ENCODE results near the gene OSTN. TPM values are rescaled to one million over a fixed set of nuclear protein-coding genes. Genes with fewer than 3 reads are reported as not detected.

Gene OSTN
- total and polyA plus RNA-seq, 10 donors: 0.03 TPM; not detected in 9

GRCh38 chr3:191235331-191236314, 36.6 kb downstream of the OSTN start:
- DNase-seq: no peak
- Histone ChIP-seq H3K36me3 (no peaks in the 10 kb centered on the region), H3K9me3 (no peaks in the 10 kb centered on the region), H3K4me3 (no peak overlapping the region), H3K4me1 (peaks cover 0 to 12% (median 6%) of the 10 kb centered on the region in 6 donors), H3K27ac (no peak overlapping the region), H3K27me3 (replicated peaks in 1 of 7) (no peaks in the 10 kb centered on the region)
- intact Hi-C loops (cut with DNase I; ENCODE audit: low total_unique reads): no loop called here
- TF ChIP-seq CTCF (IDR thresholded peaks at IDR 0.05 in 8 of 11, conservative IDR thresholded peaks at IDR 0.05 in 3 of 11) (no peak), POLR2A (IDR thresholded peaks at IDR 0.05) (no peak), POLR2AphosphoS5 (IDR thresholded peaks at IDR 0.05) (no peak)
- WGBS, 5 donors: 58 to 70% (median 60%) methylated on average over 4 of the region's 4 CpGs

DNA sequence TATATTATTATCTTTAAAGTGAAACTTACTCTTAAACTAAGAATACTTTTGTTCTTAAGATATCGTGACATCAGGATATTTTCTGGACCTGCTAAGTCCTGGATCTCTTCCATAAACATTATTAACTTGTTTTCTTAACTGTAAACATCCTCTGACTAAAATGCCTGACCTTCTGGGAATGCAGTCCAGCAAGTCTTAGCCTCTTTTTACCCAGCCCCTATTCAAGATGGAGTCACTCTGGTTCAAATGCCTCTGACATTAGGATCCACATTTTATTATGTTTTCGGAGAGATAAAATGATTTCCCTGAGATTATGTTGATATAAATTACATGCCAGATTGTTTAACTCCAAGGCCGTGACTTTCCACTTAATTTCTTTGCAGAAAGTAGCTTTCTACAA, 37.6 kb downstream of the OSTN start:
- intact Hi-C loops (cut with DNase I; ENCODE audit: low total_unique reads): no loop called here

DNA sequence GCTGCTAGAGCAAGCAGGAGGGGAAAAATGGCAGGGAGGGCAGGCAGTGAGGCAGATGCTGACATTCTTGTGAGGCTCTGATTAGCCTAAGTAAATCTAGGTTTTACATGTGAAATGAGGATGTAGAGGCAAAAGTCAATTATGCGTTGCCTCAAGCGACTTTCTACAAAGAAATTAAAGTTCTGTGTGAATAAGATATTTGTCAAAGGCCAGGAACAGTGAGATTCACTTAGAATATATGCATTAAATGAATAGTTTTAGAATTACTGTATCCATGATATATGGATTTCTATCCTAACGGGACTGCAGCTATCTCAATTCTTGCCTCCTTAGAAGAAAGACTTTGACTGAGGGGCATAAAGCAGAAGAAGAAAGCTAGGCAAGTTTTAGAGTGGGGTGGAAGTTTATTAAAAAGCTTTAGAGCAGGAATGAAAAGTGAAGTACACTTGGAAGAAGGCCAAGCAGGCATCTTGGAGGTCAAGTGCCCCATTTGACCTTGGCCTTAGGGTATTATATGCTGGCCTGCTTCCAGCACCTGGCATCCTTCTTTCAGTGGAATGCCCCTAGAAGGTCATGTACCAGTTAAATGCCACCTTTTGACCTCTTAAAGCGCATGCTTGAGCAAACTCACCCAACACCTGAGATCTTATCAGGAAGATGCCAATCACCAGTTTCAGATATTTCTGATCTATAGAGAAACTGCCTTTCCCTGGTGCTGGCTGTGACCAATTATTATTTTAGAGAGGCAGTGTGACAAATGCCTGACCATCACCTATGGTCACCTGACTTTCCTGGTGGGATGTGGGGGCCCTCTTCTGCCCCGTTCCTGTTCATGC, 38.2 kb downstream of the OSTN start:
- no peaks in the 10 kb centered on the region for H3K27me3 ChIP-seq (replicated peaks in 1 of 7)
- no peaks in the 10 kb centered on the region for H3K36me3 ChIP-seq
- H3K4me1 ChIP-seq: peaks cover 0 to 12% (median 6%) of the 10 kb centered on the region in 6 donors
- no peak overlapping the region for H3K27ac ChIP-seq
- no peak for TF ChIP-seq CTCF (IDR thresholded peaks at IDR 0.05 in 8 of 11, conservative IDR thresholded peaks at IDR 0.05 in 3 of 11)
- TF ChIP-seq POLR2A (IDR thresholded peaks at IDR 0.05): no peak
- TF ChIP-seq POLR2AphosphoS5 (IDR thresholded peaks at IDR 0.05): no peak
- intact Hi-C loops (cut with DNase I; ENCODE audit: low total_unique reads): no loop called here
- H3K4me3 ChIP-seq: no peak overlapping the region
- DNase-seq: no peak
- 88 to 91% (median 89%) methylated on average over 5 of the region's 5 CpGs for WGBS, 5 donors
- H3K9me3 ChIP-seq: no peaks in the 10 kb centered on the region

More for the DNA sequence above, 37.6 kb downstream of the OSTN start:
- WGBS, 5 donors: 81 to 86% (median 83%) methylated on average over 3 of the region's 3 CpGs
- peaks cover 0 to 12% (median 6%) of the 10 kb centered on the region in 6 donors for H3K4me1 ChIP-seq
- H3K27ac ChIP-seq: no peak overlapping the region
- no peaks in the 10 kb centered on the region for H3K27me3 ChIP-seq (replicated peaks in 1 of 7)
- no peak for DNase-seq
- H3K4me3 ChIP-seq: no peak overlapping the region
- no peaks in the 10 kb centered on the region for H3K9me3 ChIP-seq
- no peak for TF ChIP-seq POLR2A (IDR thresholded peaks at IDR 0.05)
- TF ChIP-seq CTCF (IDR thresholded peaks at IDR 0.05 in 8 of 11, conservative IDR thresholded peaks at IDR 0.05 in 3 of 11): no peak
- no peak for TF ChIP-seq POLR2AphosphoS5 (IDR thresholded peaks at IDR 0.05)
- H3K36me3 ChIP-seq: no peaks in the 10 kb centered on the region

All from spleen (tissue), 11 donors.